DMS153 (cell line): ENCODE data around the gene CUEDC2.

Source experiments
- DNase-seq: peaks from one replicate; lab custom pipeline; 2025; lab: John Stamatoyannopoulos, UW

Gene CUEDC2

DNA sequence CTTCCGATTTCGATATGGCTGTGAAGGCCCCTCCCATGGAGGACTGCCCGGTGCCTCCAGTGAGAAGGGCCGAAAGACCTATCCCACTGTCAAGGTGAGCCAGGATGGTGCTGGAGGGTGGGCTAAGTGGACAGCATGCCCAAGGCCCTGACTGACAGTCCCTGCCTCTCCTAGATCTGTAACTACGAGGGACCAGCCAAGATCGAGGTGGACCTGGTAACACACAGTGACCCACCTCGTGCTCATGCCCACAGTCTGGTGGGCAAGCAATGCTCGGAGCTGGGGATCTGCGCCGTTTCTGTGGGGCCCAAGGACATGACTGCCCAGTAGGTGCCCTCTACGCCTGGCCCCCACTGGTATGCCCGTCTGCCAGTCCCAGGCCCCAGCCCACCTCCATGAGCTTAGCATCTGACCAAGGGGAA, 35.6 kb downstream of the CUEDC2 start:
- DNase-seq, result no peak

DNA sequence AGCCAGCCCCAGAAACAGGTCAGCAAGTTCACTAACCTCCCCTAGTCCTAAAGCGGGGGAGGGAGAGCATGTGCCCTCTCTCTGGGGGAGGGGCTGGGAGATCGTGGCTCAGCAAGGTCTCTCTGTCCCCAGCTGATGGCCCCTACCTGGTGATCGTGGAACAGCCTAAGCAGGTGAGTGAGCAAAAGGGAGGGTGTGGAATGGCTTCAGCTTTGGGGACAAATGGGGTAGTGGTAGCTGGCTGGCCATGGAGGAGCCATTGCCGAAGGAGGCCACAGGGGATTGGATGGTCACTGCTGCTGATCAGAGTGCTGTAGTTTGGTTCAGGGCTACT, 36.1 kb downstream of the CUEDC2 start:
- no peak for DNase-seq

DNA sequence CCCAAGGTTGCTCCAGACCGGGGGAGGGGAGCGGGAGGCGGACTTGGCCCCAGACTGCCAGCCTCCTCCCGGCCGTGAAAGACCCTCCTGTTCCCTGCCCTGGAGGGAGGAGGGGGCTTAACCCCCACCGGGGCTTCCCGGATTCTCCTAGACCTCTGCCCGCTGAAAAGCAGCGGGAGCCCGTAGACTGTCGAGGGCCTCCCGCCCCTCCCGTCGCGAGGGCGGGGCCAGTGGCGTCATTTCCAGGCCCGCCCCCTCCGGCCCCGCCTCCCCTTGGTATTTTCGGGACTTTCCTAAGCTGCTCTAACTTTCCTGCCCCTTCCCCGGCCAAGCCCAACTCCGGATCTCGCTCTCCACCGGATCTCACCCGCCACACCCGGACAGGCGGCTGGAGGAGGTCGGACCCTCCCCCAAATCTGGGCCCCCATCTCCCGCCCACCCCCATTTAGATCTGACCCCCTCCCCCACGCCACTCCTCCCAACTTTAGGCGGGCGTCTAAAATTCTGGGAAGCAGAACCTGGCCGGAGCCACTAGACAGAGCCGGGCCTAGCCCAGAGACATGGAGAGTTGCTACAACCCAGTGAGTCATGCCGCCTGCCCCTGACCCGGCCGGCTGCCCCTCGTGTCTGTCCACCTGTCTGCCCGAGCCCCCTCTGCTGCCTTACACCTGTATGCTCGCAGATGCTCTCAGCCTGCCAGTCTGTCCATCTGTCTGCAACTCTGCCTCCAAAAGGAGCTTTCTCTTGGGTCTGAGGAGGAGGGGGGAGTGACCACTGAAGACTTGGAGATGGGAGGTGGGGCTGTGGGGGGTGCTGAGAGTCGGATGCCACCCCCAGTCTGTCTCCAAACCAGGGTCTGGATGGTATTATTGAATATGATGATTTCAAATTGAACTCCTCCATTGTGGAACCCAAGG, 36.7 kb downstream of the CUEDC2 start, which contains the start of gene NFKB2:
Gene NFKB2, plus strand, starts transcription at position 306 of the 917 bp plus-strand sequence. Its CDS starts 255 bp downstream, at position 561.
- DNase-seq, result peak; percentile 7

DNA sequence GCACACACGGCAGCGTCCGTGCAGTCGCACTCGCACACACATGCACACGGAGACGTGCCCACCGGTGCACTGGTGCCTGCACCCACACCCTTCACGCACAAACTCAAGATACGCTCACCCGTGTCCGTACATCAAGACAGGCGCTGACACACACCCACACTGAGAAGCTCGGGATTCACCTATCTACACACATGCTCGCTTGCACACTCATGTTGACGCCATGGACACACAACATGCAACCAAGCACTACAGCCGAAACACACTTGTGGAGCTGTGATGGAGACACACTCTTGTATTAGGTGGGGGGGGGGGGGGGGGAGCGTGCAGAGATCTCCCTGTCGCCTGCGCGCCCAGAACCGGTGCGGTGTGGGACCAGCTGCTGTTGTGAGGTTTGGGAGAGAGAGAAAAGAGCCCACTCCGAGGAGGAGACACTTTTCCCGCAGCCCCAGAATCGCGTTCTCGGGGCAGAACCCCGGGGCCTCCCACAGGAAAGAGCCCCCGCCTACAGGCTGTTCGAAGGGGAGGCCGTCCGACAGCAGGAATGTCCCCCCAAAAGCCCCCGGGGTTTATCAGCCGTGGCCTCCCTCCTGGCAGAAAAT, 37.5 kb downstream of the CUEDC2 start:
- DNase-seq, result peak; percentile 30

DNA sequence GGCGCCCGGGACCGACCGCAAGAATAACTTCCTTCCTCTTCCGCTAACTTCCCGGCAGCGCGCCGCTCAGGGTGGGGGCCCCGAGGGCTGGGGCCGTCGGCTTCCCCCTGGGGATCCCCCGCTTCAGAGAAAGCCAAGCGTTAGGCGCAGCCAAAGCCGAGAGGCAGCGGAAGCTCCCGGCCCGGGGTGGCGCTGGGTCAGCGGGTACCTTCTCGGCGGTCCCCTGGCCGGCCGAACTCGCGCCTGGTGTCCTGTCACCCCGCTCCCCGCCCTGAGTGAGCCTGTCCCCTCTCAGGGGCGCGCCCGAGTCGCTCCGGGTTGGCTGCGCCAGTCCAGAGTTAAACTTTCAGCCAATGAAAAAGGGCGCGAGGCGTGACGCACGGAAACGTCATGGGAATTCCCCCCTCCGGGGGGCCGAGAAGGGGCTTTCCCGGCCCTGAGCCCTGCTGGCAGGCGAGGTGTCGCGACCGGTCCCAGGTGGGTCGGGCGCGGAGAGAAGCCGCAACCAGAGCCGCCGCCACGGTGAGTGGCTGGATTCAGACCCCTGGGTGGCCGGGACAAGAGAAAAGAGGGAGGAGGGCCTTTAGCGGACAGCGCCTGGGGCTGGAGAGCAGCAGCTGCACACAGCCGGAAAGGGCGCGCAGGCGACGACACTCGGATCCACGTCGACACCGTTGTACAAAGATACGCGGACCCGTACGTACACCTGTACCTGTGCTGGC, 38.1 kb downstream of the CUEDC2 start:
- peak; percentile 72 for DNase-seq

DNA sequence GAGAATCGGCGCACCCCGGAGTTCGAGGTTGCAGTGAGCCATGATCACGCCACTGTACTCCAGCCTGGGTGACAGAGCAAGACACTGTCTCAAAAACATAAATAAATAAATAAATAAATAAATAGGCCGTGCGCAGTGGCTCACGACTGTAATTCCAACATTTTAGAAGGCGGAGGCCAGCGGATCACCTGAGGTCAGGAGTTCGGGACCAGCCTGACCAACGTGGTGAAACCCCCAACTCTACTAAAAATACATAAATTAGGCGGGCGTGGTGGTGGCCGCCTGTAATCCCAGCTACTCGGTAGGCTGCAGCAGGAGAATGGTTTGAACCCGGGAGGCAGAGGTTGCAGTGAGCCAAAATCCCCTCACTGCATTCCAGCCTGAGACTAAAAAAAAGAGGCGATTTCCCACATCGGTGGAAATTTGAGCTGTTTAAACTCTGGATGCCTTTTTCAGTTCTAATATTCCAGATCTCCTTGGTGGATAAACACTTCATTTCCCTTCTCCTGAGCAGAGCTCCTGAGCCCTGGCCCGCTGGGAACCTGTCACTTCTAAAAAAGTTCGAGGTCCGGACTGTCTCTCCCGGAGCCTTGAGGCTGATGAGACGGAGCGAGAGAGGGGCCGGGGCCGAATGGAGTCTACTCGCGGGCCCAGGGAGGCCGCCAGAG, 38.8 kb downstream of the CUEDC2 start:
- no peak for DNase-seq

DNA sequence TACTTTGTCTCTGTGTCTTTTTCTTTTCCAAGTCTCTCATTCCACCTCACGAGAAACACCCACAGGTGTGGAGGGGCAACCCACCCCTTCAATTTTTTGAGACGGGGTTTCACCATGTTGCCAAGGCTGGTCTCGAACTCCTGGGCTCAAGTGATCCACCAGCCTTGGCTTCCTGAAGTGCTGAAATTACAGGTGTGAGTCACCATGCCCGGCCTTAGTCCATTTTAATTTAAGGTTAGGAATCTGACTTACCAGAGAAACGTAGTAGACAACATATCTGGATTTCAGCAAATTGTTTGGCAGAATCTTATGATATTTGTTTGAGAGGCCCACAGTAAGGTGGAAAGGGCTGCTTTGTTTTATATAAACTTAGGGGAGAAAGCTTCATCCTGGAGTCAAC, 40.1 kb downstream of the CUEDC2 start:
- DNase-seq, result no peak

DNA sequence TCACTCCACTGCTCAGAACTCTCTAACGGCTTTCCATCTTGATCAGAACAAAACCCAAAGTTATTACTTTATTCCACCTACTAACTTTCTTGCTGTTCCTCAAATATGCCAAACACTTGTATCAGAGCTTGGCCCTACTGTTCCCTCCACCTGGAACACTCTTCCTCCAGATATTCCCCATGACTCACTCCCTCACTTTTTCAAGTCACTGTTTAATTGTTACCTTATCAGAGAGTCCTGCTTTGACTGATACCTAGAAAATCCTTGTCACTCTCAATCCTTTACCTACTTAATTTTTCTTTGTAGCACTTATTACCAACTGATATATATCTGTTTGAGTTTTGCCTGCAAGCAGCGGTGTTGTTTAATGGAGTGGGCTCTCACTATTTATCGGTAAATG, 42.5 kb downstream of the CUEDC2 start:
- DNase-seq, result no peak

DNA sequence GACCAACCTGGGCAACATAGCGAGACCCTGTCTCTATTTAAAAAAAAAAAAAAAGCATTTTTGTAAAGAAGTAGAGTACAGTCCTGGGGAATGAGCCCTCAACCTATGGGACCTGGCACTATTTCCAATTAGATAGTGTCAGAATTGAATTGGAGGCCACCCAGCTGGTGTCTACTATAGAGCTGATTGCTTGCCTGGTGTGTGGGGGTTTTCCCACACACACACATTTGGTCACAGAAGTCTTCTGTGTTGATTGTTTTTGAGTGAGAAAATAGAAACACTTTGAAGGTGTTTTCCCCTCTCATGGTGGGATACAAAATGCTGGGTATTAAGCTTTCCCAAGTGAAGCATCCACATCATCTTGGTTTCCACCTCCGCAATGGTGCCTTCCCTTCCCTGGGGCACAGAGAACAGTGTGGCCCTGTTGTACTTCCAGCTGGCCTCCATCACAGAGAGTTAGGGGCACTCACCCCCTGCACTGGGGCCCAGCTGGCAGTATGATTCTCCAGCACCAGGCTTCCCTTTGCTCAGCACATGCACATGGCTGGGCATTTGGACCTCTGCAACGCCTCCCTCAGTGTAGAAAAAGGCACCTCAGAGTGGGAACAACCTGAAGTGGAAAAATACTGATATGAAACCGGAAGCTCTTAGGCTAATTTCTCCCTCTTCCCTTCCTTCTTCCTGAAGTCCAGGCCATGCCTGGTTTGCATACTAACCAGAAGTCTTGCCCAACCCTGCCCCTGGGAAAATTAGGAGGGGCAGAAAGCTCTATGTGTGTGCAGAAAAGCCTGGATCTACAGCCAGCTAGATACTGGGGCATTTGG, 47.6 kb downstream of the CUEDC2 start:
- no peak for DNase-seq

DNA sequence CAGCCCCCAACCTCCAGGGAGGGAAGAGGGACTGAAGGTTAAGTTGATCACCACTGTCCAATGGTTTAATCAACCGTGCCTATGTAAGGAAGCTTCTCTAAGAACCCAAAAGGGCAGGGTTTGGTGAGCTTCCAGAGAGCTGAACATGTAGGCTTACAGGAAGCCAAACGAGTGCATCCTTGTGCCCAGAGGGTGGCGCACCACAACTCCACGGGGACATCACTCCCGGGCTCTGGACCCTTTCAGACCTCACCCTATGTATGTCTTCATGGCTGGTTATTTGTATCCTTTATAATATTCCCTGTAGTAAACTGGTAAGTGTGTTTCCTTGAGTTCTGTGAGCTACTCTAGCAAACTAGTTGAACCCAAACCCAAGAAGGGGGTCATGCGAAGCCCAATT, 48.3 kb downstream of the CUEDC2 start:
- no peak for DNase-seq

DNA sequence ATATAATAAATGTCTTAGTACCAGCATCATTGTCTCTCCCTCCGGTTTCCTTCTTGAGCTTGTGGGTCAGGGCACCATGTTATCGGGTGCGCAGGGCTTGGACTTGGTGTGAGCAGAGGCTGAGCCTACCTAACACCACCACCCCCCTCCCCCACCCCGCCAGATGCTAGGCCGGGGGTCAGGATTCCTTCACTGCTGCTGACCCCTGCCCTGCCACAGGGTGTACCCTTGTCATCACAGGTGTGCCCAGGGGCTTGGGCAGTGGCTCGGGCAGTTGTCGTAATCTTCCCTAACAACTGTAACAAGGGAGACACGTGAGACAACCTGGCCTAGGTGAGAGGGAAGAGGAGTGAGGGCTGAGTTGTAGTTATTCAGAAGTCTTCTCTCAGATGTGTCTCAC, 49.5 kb downstream of the CUEDC2 start:
- DNase-seq, result no peak

DNA sequence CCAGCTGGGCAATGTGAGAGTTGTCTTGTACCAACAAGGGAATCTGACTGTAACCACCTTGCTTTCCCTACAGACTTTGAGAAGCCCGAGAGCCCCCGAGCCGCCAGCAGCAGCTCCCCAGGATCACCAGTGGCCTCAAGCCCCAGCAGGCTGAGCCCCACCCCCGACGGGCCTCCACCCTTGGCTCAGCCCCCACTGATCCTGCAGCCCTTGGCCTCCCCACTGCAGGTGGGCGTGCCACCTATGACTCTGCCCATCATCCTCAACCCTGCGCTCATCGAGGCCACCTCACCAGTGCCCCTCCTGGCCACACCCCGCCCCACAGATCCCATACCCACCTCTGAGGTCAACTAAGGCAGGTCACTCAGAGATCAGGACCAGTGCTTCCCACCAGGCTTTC, 50.4 kb downstream of the CUEDC2 start:
- DNase-seq, result no peak

DNA sequence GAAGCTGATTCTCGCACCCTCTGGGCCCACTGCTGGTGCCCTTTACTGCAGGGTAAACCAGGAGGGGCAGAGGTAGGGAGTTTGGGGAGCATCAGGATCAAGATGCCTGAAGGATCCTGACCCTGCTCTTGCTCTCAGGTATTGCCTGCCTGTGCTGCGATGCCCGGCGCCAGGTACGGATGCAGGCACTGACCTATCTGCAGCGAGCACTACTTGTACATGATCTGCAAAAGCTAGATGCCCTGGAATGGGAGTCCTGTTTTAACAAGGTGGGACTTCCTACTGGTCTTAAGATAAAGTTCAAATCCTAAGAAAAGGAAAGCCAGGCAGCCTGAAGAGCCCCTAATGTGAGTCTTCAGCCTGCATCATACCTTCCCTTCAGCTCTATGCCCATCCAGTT, 53.0 kb downstream of the CUEDC2 start:
- no peak for DNase-seq

DNA sequence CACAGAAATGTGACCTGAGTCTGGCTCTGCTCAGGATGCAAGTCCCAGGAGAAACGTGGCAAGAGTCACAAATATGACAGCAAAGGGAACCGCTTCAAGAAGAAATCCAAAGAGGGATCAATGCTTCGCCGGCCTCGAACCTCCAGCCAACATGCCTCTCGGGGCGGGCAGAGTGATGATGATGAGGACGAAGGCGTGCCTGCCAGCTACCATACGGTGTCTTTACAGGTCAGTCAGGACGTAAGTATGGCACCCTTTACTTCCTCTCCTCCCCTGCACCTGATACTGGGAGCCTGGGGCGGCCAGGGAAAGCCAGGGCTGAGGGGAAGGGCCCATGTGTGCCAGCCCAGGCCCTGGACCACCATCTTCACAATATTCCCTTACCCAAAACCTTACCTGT, 55.5 kb downstream of the CUEDC2 start:
- DNase-seq, result no peak

DNA sequence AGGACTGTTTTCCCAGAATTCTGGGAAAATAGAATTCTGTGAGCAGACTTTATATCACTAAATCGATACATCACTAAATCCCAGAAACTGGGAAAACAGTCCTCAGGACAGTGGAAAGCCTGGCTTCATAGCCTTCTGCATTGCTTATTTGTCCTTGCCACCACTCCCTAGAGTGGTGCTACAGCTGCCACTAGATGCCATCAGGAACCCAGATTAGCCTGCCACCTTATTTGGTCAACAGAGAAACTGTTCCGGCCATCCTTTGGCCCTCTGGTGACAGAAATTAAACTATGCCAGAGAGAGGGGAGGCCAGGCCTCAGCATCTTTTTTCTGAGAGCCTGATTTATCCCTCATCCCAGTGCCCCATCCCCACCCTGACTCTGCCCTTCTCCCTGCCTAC, 56.5 kb downstream of the CUEDC2 start:
- DNase-seq, result no peak

DNA sequence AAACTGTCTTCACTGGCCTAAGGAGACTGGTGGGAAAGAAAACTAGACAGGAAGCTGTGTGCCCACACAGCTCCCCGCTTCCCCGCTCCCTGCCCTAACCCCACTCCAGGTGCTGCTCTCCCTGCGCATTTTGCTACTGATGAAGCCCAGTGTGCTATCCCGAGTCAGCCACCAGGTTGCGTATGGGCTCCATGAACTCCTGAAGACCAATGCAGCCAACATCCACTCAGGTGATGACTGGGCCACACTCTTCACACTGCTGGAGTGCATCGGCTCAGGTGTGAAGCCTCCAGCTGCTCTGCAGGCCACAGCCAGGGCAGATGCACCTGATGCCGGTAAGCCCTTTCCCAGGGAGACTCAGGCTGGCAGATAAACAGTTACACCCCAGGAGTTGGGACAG, 57.1 kb downstream of the CUEDC2 start:
- DNase-seq, result no peak
